Coronary artery (tissue), 2 donors: ENCODE measurements around the gene SLC17A7.
A peak's percentile ranks its signal among the peaks of the same experiment; 100 is the strongest.
"Not testable (repeated sequence)": the region's sequence is repeated elsewhere in the genome, so short reads cannot be mapped to it uniquely, and the experiment has no call there.

ENCODE experiments used
- DNase-seq: peaks from one replicate; pipeline ENCODE4 v3.0.0-alpha.2; 2017; ENCODE audit warnings: low spot score
- H3K27ac ChIP-seq, 2 donors: fragments of 200-600 bp; sonication (generic); one replicate each; pipeline ENCODE4 v1.5.1; 2016 to 2019
- H3K4me3 ChIP-seq: fragments of 200-600 bp; sonication (generic); 2 replicates; pipeline ENCODE4 v1.5.1; 2016; ENCODE audit warnings: mild to moderate bottlenecking, moderate library complexity
- TF ChIP-seq, protein P1 (sequence below): fragments of 200-600 bp; sonication (generic); IDR thresholded peaks from one replicate; pipeline ENCODE4 v1.5.1; 2019; ENCODE audit warnings: antibody characterized with exemption

Gene SLC17A7

DNA sequence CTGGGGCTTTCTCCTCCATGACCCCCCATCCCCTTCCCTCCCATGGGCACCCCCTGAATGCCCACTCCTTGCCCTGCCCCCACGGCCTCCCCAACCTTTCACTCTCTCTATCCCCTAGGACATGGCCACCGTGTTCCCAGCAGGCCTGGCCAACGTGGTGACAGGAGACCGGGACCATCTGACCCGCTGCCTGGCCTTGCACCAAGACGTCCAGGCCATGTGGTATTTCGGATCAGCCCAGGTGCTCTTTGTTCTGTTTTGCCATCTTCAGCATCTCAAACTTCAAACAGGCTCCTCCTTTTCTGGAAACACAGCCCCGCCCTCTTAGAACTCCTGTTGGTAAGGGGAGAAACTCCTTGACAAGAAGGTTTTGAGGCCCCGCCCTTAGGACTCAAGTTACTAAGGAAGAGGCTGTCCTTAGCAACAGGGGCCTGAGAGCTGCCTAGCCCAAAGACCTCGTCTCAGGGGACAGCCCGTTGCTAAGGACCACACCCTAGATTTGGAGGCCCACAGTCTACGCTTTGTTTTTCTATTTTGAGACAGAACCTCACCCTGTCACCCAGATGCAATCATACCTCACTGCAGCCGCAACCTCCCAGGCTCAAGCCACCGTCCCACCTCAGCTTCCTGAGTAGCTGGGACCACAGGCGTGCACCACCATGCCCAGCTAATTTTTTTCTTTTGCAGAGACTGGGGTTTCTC is 27.6 kb upstream of the SLC17A7 start:
- H3K4me3 ChIP-seq, result no peak overlapping the region
- H3K27ac ChIP-seq, result peak overlapping the region in 1 of 2 donors; percentile 80
- no peak for DNase-seq
- TF ChIP-seq, protein P1, sequence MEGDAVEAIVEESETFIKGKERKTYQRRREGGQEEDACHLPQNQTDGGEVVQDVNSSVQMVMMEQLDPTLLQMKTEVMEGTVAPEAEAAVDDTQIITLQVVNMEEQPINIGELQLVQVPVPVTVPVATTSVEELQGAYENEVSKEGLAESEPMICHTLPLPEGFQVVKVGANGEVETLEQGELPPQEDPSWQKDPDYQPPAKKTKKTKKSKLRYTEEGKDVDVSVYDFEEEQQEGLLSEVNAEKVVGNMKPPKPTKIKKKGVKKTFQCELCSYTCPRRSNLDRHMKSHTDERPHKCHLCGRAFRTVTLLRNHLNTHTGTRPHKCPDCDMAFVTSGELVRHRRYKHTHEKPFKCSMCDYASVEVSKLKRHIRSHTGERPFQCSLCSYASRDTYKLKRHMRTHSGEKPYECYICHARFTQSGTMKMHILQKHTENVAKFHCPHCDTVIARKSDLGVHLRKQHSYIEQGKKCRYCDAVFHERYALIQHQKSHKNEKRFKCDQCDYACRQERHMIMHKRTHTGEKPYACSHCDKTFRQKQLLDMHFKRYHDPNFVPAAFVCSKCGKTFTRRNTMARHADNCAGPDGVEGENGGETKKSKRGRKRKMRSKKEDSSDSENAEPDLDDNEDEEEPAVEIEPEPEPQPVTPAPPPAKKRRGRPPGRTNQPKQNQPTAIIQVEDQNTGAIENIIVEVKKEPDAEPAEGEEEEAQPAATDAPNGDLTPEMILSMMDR, result no peak

DNA sequence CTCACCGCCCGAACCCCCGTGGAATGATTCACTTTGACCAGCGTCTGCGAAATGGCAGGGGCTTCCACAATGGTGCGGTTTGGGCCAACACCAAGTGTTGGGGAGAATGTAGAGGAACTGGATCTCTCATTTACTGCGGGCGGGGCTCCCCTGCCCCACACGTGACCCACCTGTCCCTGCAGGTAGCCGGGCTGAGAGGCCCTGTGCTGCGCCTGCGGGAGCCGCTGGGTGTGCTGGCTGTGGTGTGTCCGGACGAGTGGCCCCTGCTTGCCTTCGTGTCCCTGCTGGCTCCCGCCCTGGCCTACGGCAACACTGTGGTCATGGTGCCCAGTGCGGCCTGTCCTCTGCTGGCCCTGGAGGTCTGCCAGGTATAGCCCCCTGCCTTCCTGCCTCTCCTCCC is 26.9 kb upstream of the SLC17A7 start:
- peak overlapping the region in 1 of 2 donors; percentile 80 for H3K27ac ChIP-seq
- TF ChIP-seq, protein P1, result no peak
- no peak for DNase-seq
- H3K4me3 ChIP-seq, result no peak overlapping the region

DNA sequence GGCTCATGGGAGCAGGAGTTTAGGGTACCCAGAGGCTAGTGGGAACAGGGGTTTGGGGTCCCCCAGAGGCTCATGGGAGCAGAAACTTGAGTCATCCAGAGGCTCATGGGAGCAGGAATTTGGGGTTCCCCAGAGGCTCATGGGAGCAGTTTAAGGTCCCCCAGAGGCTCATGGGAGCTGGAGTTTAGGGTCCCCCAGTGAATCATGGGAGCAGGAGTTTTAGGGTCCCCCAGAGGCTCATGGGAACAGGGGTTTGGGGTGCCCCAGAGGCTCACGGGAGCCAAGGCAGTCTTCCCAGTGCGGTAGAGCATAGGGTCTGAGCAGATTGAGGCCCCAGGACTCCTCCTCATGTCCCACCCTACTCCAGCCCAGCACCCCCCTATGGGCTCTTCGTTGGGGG is 24.0 kb upstream of the SLC17A7 start:
- DNase-seq, result no peak
- TF ChIP-seq, protein P1, result no peak
- no peak overlapping the region for H3K27ac ChIP-seq
- H3K4me3 ChIP-seq, result no peak overlapping the region

DNA sequence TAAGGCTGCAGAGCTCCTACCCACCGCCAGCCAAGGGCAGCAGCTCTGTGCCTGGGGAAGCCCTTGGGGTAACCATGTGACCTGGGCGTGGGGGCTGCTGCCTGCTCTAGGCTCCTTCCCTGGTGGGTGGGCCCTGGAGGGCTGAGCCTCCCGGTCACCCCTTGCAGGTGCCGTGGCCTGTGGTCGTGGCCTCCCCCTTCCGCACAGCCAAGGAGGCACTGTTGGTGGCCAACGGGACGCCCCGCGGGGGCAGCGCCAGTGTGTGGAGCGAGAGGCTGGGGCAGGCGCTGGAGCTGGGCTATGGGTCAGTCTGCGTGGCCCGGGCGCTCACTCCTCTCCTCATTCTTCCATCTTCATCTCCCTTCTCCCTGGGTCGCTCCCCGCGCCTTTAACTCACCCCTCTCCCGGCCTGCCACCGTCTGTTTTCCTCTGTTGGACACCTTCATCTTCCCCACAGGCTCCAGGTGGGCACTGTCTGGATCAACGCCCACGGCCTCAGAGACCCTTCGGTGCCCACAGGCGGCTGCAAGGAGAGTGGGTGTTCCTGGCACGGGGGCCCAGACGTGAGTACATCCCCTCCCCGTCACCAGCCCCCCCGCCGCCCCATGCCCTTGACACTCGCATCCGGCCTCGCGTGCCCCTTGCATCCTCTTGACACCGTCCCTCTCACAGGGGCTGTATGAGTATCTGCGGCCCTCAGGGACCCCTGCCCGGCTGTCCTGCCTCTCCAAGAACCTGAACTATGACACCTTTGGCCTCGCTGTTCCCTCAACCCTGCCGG is 22.8 kb upstream of the SLC17A7 start:
- H3K27ac ChIP-seq, result no peak overlapping the region
- no peak for DNase-seq
- TF ChIP-seq, protein P1, result no peak
- no peak overlapping the region for H3K4me3 ChIP-seq

DNA sequence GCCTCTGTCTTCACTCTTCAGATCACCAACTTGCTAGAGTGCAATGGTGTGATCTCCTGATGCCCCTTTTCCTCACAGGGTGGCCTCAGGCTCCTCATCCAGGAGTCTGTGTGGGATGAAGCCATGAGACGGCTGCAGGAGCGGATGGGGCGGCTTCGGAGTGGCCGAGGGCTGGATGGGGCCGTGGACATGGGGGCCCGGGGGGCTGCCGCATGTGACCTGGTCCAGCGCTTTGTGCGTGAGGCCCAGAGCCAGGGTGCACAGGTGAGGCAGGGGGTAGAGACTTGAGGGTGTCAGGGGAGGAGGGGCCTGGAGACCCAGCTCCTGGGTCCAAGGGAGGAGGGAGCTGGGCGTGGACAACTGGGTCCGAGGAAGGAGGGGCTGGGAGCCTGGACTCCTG is 21.2 kb upstream of the SLC17A7 start:
- TF ChIP-seq, protein P1, result no peak
- Histone ChIP-seq H3K4me3 (no peak overlapping the region), H3K27ac (no peak overlapping the region)
- no peak for DNase-seq

DNA sequence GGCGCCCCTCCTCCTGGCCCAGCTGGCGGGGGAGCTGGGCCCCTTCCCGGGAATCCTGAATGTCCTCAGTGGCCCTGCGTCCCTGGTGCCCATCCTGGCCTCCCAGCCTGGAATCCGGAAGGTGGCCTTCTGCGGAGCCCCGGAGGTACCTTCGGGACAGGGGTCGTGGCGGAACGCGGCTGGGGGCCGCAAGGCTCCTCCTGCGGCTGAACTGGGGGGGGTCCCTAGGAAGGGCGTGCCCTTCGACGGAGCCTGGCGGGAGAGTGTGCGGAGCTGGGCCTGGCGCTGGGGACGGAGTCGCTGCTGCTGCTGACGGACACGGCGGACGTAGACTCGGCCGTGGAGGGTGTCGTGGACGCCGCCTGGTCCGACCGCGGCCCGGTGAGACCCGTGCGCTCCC is 20.3 kb upstream of the SLC17A7 start:
- DNase-seq, result no peak
- Histone ChIP-seq H3K27ac (no peak overlapping the region), H3K4me3 (no peak overlapping the region)
- TF ChIP-seq, protein P1, result no peak

DNA sequence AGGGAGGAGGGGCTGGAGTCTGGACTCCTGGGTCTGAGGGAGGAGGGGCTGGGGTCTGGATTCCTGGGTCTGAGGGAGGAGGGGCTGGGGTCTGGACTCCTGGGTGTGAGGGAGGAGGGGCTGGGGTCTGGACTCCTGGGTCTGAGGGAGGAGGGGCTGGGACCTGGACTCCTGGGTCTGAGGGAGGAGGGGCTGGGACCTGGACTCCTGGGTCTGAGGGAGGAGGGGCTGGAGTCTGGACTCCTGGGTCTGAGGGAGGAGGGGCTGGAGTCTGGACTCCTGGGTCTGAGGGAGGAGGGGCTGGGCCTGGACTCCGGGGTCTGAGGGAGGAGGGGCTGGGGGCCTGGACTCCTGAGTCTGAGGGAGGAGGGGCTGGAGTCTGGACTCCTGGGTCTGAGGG is 19.8 kb upstream of the SLC17A7 start:
- H3K4me3 ChIP-seq, H3K27ac ChIP-seq, DNase-seq: not testable (repeated sequence)
